ENCODE results near the gene DNAJC15. TPM values are rescaled to one million over a fixed set of nuclear protein-coding genes. Genes with fewer than 3 reads are reported as not detected.
"Not testable (repeated sequence)": the region's sequence is repeated elsewhere in the genome, so short reads cannot be mapped to it uniquely, and the experiment has no call there.

The DNAJC15 gene
- total and polyA plus RNA-seq, 7 experiments from 2014 or later: 5.0 to 22.8 (median 10.5) TPM

DNA sequence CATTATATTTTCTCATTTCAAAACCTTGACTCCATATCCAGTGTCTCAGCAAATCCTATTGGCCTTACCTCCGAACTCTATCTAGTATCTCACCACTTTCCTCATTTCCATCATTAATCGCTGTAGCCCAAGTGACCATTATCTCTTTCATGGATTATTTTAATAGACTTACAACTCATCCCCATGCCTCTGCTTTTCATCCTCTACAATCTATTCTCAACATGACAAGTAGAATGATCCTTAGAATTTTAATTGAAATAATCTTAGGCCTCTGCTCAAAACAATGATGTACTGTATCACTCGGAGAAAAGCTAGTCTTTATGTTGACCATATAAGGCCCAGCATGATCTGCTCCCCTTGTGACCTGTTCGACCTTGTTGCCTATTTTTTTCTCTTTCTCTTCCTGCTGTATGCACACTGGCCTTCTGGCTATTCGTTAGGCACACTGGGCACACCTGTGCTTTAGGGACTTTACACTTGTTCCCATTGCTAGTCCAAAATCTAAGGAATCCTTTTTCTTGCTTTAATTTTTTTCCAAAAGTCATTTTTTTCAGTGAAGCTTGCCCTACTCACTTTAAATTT lies 21.4 kb downstream of the DNAJC15 start:
- DNase-seq: no peak
- Mint-ChIP-seq H3K36me3 (peaks cover 3 to 42% (median 22%) of the 10 kb centered on the region in 5 donors), H3K9me3 (no peaks in the 10 kb centered on the region), H3K27me3 (no peaks in the 10 kb centered on the region), H3K4me1 (peaks cover 32 to 84% (median 71%) of the 10 kb centered on the region in 7 donors), H3K27ac (peak overlapping the region; percentile 0 to 88 (median 53)), H3K4me3 (peak overlapping the region in 8 of 10 donors; percentile 2 to 49 (median 14))
- peaks cover 15 to 16% of the 10 kb centered on the region in 2 donors for H3K4me1 ChIP-seq (ENCODE audit: control insufficient read depth in 2 of 2, insufficient read depth in 2 of 2, low read length in 2 of 2)
- H3K27ac ChIP-seq (ENCODE audit: low read depth, low read length): peak overlapping the region; percentile 1
- POLR2A ChIA-PET: interaction anchor here (0.6 to 0.7 kb wide), 2 partner anchors 11 to 1582 kb away, joined by 3 to 4 read pairs; no protein-coding TSS in a partner anchor
- intact Hi-C loops (cut with micrococcal nuclease): loop anchor here (1.0 to 2.0 kb wide), 2 partner anchors 10 to 16 kb away; no protein-coding TSS in a partner anchor
- H3K4me3 ChIP-seq (ENCODE audit: low read length): no peak overlapping the region
- ATAC-seq: no peak
- no peaks in the 10 kb centered on the region for H3K36me3 ChIP-seq (ENCODE audit: control insufficient read depth in 2 of 3, insufficient read depth in 3 of 3, low read length in 3 of 3)
- CTCF ChIA-PET: no interaction called here
- no peaks in the 10 kb centered on the region for H3K9me3 ChIP-seq (ENCODE audit: control insufficient read depth in 2 of 3, low read length in 3 of 3)
- H3K27me3 ChIP-seq (ENCODE audit: control insufficient read depth in 2 of 2, insufficient read depth in 2 of 2, low read length in 2 of 2): no peaks in the 10 kb centered on the region

DNA sequence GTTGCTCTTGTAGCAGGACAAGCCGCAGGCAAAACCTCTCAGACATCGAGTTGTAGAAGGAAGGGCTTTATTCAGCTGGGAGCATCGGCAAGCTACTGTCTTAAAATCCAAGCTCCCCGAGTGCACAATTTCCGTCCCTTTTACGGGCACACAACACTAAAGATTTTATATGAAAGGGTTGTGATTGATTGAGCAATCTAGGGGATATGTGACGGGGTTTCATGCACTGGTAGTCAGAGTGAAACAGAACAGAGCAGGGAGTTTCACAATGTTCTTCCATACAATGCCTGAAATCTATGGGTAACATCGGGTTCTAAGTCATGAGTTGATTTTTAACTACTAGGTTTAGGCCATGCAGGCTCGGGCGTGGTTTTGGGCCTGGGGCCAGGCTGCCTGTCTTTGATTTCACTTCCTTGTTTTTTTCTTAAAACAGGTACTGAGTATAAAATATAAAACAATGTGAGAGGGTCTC lies 22.0 kb downstream of the DNAJC15 start:
- POLR2A ChIA-PET: interaction anchor here (0.6 to 0.7 kb wide), 2 partner anchors 11 to 1582 kb away, joined by 3 to 4 read pairs; no protein-coding TSS in a partner anchor
- peak overlapping the region; percentile 1 for H3K27ac ChIP-seq (ENCODE audit: low read depth, low read length)
- H3K9me3 ChIP-seq (ENCODE audit: control insufficient read depth in 2 of 3, low read length in 3 of 3); H3K27me3 ChIP-seq (ENCODE audit: control insufficient read depth in 2 of 2, insufficient read depth in 2 of 2, low read length in 2 of 2); H3K4me3 ChIP-seq (ENCODE audit: low read length); H3K9me3 Mint-ChIP-seq; CTCF ChIA-PET; H3K36me3 ChIP-seq (ENCODE audit: control insufficient read depth in 2 of 3, insufficient read depth in 3 of 3, low read length in 3 of 3); H3K27me3 Mint-ChIP-seq: not testable (repeated sequence)
- H3K4me1 ChIP-seq (ENCODE audit: control insufficient read depth in 2 of 2, insufficient read depth in 2 of 2, low read length in 2 of 2): peaks cover 15 to 16% of the 10 kb centered on the region in 2 donors
- Mint-ChIP-seq H3K4me1 (peaks cover 32 to 80% (median 66%) of the 10 kb centered on the region in 7 donors), H3K4me3 (peak overlapping the region in 8 of 10 donors; percentile 4 to 49 (median 20)), H3K36me3 (peaks cover 2 to 40% (median 19%) of the 10 kb centered on the region in 5 donors), H3K27ac (peak overlapping the region; percentile 0 to 88 (median 51))
- intact Hi-C loops (cut with micrococcal nuclease): loop anchor here (1.0 to 2.0 kb wide), 2 partner anchors 10 to 17 kb away; no protein-coding TSS in a partner anchor
- peak in 7 of 9 donors; percentile 20 to 43 (median 30) for DNase-seq
- ATAC-seq: peak; percentile 32

DNA sequence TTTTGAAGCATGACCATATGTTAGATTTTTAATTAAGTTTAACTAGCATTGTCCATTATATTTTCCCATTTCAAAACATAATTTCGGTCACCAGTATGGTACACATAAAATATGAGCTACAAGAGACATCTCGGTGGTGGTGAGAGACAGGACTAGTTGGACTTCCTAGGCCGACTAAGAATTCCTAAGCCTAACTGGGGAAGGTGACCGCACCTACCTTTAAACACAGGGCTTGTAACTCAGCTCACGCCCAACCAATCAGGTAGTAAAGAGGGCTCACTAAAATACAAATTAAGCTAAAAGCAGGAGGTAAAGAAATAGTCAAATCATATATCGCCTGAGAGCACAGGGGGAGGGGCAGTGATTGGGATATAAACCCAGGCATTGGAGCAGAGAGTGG lies 22.9 kb downstream of the DNAJC15 start:
- intact Hi-C loops (cut with micrococcal nuclease): no loop called here
- Histone ChIP-seq H3K4me3 (ENCODE audit: low read length) (no peak overlapping the region), H3K4me1 (ENCODE audit: control insufficient read depth in 2 of 2, insufficient read depth in 2 of 2, low read length in 2 of 2) (peaks cover 15 to 16% of the 10 kb centered on the region in 2 donors), H3K27ac (ENCODE audit: low read depth, low read length) (no peak overlapping the region), H3K36me3 (ENCODE audit: control insufficient read depth in 2 of 3, insufficient read depth in 3 of 3, low read length in 3 of 3) (no peaks in the 10 kb centered on the region), H3K27me3 (ENCODE audit: control insufficient read depth in 2 of 2, insufficient read depth in 2 of 2, low read length in 2 of 2) (no peaks in the 10 kb centered on the region), H3K9me3 (ENCODE audit: control insufficient read depth in 2 of 3, low read length in 3 of 3) (no peaks in the 10 kb centered on the region)
- ATAC-seq (no peak), DNase-seq (no peak)
- no peaks in the 10 kb centered on the region for H3K27me3 Mint-ChIP-seq
- H3K4me3 Mint-ChIP-seq: peak overlapping the region in 3 of 10 donors; percentile 9 to 25 (median 23)
- H3K9me3 Mint-ChIP-seq: no peaks in the 10 kb centered on the region
- peaks cover 32 to 73% (median 59%) of the 10 kb centered on the region in 7 donors for H3K4me1 Mint-ChIP-seq
- CTCF ChIA-PET: interaction anchor here (0.6 kb wide), 1 partner anchor 48 kb away, joined by 3 read pairs; no protein-coding TSS in a partner anchor
- peak overlapping the region in 6 of 9 donors; percentile 3 to 88 (median 46) for H3K27ac Mint-ChIP-seq
- POLR2A ChIA-PET: interaction anchor here (0.7 kb wide), 1 partner anchor 12 kb away, joined by 3 read pairs; no protein-coding TSS in a partner anchor
- H3K36me3 Mint-ChIP-seq: peaks cover 0 to 35% (median 17%) of the 10 kb centered on the region in 5 donors

DNA sequence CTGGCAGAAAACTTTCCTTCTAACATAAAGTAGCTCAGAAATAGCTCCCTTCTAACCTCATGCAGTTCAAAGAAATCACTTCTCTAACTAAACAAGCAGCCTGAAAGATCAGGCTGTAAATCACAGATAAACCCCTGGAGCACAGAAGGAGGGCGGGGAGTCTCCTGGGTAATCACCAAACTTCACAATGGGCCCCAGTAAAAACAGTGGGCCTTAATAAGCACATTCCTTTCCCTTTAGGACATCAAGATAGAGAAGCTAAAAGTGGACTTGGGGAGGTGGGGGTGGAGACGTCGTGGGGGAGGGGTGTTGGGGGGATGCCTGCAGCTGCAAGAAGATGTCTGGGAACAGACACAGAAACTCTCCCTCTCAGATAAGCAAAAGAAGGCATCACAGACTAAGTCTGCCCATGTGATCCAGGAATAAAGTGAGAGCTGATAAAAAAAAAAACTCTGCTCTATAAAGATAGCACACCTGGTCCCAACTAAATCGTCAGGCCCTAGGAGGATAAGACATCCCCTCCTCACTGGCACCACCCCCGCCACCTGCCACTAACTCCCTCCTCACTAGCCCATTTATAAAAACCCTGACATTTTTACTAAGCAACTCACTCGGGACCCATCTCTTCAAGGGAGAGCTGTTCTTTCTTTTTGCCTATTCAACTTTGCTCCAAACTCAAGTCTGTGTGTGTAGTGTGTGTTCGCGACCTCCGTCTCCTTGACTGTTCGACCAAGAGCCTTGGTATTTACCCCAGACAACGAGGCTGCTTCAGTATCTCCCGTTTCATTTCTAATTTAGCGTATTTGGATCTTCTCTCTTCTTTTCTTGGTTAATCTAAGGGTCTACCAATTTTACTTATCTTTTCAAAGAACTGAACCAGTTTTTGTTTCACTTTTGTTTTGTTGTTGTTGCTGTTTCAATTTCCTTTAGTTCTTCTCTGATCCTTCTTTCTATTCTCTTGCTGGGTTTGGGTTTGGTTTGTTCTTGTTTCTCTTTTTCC lies 31.7 kb downstream of the DNAJC15 start:
- DNase-seq: peak in 7 of 9 donors; percentile 30 to 58 (median 49)
- Histone ChIP-seq H3K27me3 (ENCODE audit: control insufficient read depth in 2 of 2, insufficient read depth in 2 of 2, low read length in 2 of 2) (no peaks in the 10 kb centered on the region), H3K9me3 (ENCODE audit: control insufficient read depth in 2 of 3, low read length in 3 of 3) (no peaks in the 10 kb centered on the region), H3K27ac (ENCODE audit: low read depth, low read length) (peak overlapping the region; percentile 78), H3K4me1 (ENCODE audit: control insufficient read depth in 2 of 2, insufficient read depth in 2 of 2, low read length in 2 of 2) (peaks cover 28 to 43% of the 10 kb centered on the region in 2 donors), H3K36me3 (ENCODE audit: control insufficient read depth in 2 of 3, insufficient read depth in 3 of 3, low read length in 3 of 3) (no peaks in the 10 kb centered on the region), H3K4me3 (ENCODE audit: low read length) (peak overlapping the region; percentile 62)
- intact Hi-C loops (cut with micrococcal nuclease): loop anchor here (1.0 to 10.0 kb wide), 6 partner anchors 10 to 1520 kb away; partner anchors contain the start of genes DNAJC15 (in 2 of the 2), EPSTI1 (in 2 of the 2) and TSC22D1 (in 1 of the 2)
- H3K4me1 Mint-ChIP-seq: peaks cover 5 to 38% (median 22%) of the 10 kb centered on the region in 7 donors
- ATAC-seq: peak; percentile 52
- peaks cover 6 to 28% (median 10%) of the 10 kb centered on the region in 5 donors for H3K36me3 Mint-ChIP-seq
- no peak overlapping the region for H3K4me3 Mint-ChIP-seq
- no peaks in the 10 kb centered on the region for H3K27me3 Mint-ChIP-seq
- H3K27ac Mint-ChIP-seq: no peak overlapping the region
- POLR2A ChIA-PET: interaction anchor here (1.1 to 6.0 kb wide), 3 partner anchors 12 to 63 kb away, joined by 3 to 64 read pairs (median 3); partner anchors contain the start of gene EPSTI1
- peaks cover 0 to 6% (median 0%) of the 10 kb centered on the region in 11 donors for H3K9me3 Mint-ChIP-seq
- CTCF ChIA-PET: interaction anchor here (0.9 kb wide), 1 partner anchor 27 kb away, joined by 3 read pairs; no protein-coding TSS in a partner anchor

DNA sequence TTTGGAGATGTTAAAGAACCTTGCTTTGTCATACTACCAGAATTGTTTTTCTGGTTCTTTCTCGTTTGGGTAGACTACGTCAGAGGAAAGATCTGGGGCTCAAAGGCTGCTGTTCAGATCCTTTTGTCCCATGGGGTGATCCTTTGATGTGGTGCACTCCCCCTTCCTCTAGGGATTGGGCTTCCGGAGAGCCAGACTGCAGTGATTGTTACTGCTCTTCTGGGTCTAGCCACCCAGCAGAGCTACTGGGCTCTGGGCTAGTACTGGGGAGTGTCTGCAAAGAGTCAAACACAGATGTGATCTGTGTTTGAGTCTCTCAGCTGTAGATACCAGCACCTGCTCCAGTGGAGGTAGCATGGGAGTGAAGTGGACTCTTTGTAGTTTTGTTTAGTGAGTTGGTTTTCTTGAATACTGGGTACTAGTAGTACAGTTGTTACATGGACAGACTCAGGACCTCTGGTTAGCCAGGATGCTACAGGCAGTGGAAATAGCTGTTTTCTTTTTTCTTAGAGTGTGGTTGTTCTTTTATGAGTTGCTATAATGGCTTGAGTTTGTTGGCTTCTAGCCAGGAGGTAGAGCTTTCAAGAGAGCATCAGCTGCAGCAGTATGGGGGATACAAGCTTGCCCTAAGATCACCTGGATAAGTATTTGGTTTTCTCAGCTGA lies 34.4 kb downstream of the DNAJC15 start:
- Mint-ChIP-seq H3K27ac (peak overlapping the region in 5 of 9 donors; percentile 86 to 95 (median 90)), H3K4me3 (peak overlapping the region in 7 of 10 donors; percentile 56 to 80 (median 73)), H3K27me3 (no peaks in the 10 kb centered on the region), H3K9me3 (peaks cover 0 to 6% (median 0%) of the 10 kb centered on the region in 11 donors), H3K36me3 (peaks cover 8 to 37% (median 13%) of the 10 kb centered on the region in 5 donors), H3K4me1 (peaks cover 15 to 56% (median 29%) of the 10 kb centered on the region in 7 donors)
- ATAC-seq (peak; percentile 82), DNase-seq (peak in 7 of 9 donors; percentile 74 to 88 (median 82))
- no peaks in the 10 kb centered on the region for H3K9me3 ChIP-seq (ENCODE audit: control insufficient read depth in 2 of 3, low read length in 3 of 3)
- CTCF ChIA-PET: interaction anchor here (1.0 to 1.8 kb wide), 3 partner anchors 13 to 63 kb away, joined by 3 to 4 read pairs (median 3); partner anchors contain the start of gene DNAJC15
- peaks cover 28 to 43% of the 10 kb centered on the region in 2 donors for H3K4me1 ChIP-seq (ENCODE audit: control insufficient read depth in 2 of 2, insufficient read depth in 2 of 2, low read length in 2 of 2)
- peak overlapping the region; percentile 46 for H3K27ac ChIP-seq (ENCODE audit: low read depth, low read length)
- H3K36me3 ChIP-seq (ENCODE audit: control insufficient read depth in 2 of 3, insufficient read depth in 3 of 3, low read length in 3 of 3): no peaks in the 10 kb centered on the region
- POLR2A ChIA-PET: interaction anchor here (0.6 to 6.0 kb wide), 8 partner anchors 10 to 76 kb away, joined by 3 to 64 read pairs (median 3); partner anchors contain the start of genes DNAJC15 and EPSTI1
- H3K27me3 ChIP-seq (ENCODE audit: control insufficient read depth in 2 of 2, insufficient read depth in 2 of 2, low read length in 2 of 2): no peaks in the 10 kb centered on the region
- intact Hi-C loops (cut with micrococcal nuclease): loop anchor here (2.0 to 10.0 kb wide), 3 partner anchors 17 to 1517 kb away; partner anchors contain the start of gene TSC22D1 (in 1 of the 2)
- no peak overlapping the region for H3K4me3 ChIP-seq (ENCODE audit: low read length)
